ENCODE results near the gene CCDC158.
"Not testable (repeated sequence)": the region's sequence is repeated elsewhere in the genome, so short reads cannot be mapped to it uniquely, and the experiment has no call there.

Gene CCDC158

GRCh38 chr4:76365636-76366035, 55.3 kb downstream of the CCDC158 start:
- H3K4me1 ChIP-seq: no peaks in the 10 kb centered on the region
- H2AFZ ChIP-seq: no peak overlapping the region
- H3K4me2 ChIP-seq (ENCODE audit: low read length): no peak overlapping the region
- H3K79me2 ChIP-seq: no peaks in the 10 kb centered on the region
- H3K27ac ChIP-seq: no peak overlapping the region
- H3K27me3 ChIP-seq (ENCODE audit: control insufficient read depth, insufficient read depth, low read length): no peaks in the 10 kb centered on the region
- no peak overlapping the region for H3K9ac ChIP-seq
- no peak overlapping the region for H3K4me3 ChIP-seq (ENCODE audit: low read depth, low read length)
- no peaks in the 10 kb centered on the region for H3K36me3 ChIP-seq (ENCODE audit: control insufficient read depth, insufficient read depth, low read length)
- H3K9me3 ChIP-seq (ENCODE audit: control insufficient read depth, low read length): no peaks in the 10 kb centered on the region
- no peak for TF ChIP-seq CTCF (IDR thresholded peaks at IDR 0.05)

GRCh38 chr4:76364763-76365162, 56.2 kb downstream of the CCDC158 start:
- H2AFZ ChIP-seq: no peak overlapping the region
- H3K27ac ChIP-seq: no peak overlapping the region
- no peaks in the 10 kb centered on the region for H3K79me2 ChIP-seq
- no peak overlapping the region for H3K9ac ChIP-seq
- H3K9me3 ChIP-seq (ENCODE audit: control insufficient read depth, low read length): no peaks in the 10 kb centered on the region
- no peak overlapping the region for H3K4me2 ChIP-seq (ENCODE audit: low read length)
- TF ChIP-seq CTCF (IDR thresholded peaks at IDR 0.05): no peak
- no peak overlapping the region for H3K4me3 ChIP-seq (ENCODE audit: low read depth, low read length)
- H3K4me1 ChIP-seq: no peaks in the 10 kb centered on the region
- H3K36me3 ChIP-seq (ENCODE audit: control insufficient read depth, insufficient read depth, low read length): no peaks in the 10 kb centered on the region
- no peaks in the 10 kb centered on the region for H3K27me3 ChIP-seq (ENCODE audit: control insufficient read depth, insufficient read depth, low read length)

- Histone ChIP-seq H3K4me2 (ENCODE audit: low read length) (no peak overlapping the region), H3K36me3 (ENCODE audit: control insufficient read depth, insufficient read depth, low read length) (no peaks in the 10 kb centered on the region), H3K27me3 (ENCODE audit: control insufficient read depth, insufficient read depth, low read length) (no peaks in the 10 kb centered on the region), H3K9ac (no peak overlapping the region), H3K79me2 (no peaks in the 10 kb centered on the region), H2AFZ (no peak overlapping the region), H3K9me3 (ENCODE audit: control insufficient read depth, low read length) (no peaks in the 10 kb centered on the region), H3K27ac (no peak overlapping the region), H3K4me1 (no peaks in the 10 kb centered on the region), H3K4me3 (ENCODE audit: low read depth, low read length) (no peak overlapping the region)
- no peak for TF ChIP-seq CTCF (IDR thresholded peaks at IDR 0.05)
Measured at GRCh38 chr4:76363556-76364290, 57.2 kb downstream of the CCDC158 start.

- TF ChIP-seq CTCF (IDR thresholded peaks at IDR 0.05): no peak
- no peak overlapping the region for H3K4me2 ChIP-seq (ENCODE audit: low read length)
- no peaks in the 10 kb centered on the region for H3K36me3 ChIP-seq (ENCODE audit: control insufficient read depth, insufficient read depth, low read length)
- H3K9me3 ChIP-seq (ENCODE audit: control insufficient read depth, low read length): no peaks in the 10 kb centered on the region
- no peak overlapping the region for H3K9ac ChIP-seq
- no peak overlapping the region for H3K4me3 ChIP-seq (ENCODE audit: low read depth, low read length)
- no peaks in the 10 kb centered on the region for H3K79me2 ChIP-seq
- H3K27ac ChIP-seq: no peak overlapping the region
- no peaks in the 10 kb centered on the region for H3K4me1 ChIP-seq
- no peaks in the 10 kb centered on the region for H3K27me3 ChIP-seq (ENCODE audit: control insufficient read depth, insufficient read depth, low read length)
- no peak overlapping the region for H2AFZ ChIP-seq
Measured at GRCh38 chr4:76361689-76362412, 59.1 kb downstream of the CCDC158 start.

- not testable (repeated sequence) for H3K27ac ChIP-seq; H3K4me3 ChIP-seq (ENCODE audit: low read depth, low read length); H3K9me3 ChIP-seq (ENCODE audit: control insufficient read depth, low read length); H3K79me2 ChIP-seq; H3K9ac ChIP-seq; H2AFZ ChIP-seq; H3K4me2 ChIP-seq (ENCODE audit: low read length); H3K4me1 ChIP-seq; H3K36me3 ChIP-seq (ENCODE audit: control insufficient read depth, insufficient read depth, low read length); H3K27me3 ChIP-seq (ENCODE audit: control insufficient read depth, insufficient read depth, low read length)
Measured at GRCh38 chr4:76359881-76360466, 61.0 kb downstream of the CCDC158 start.

Measured in parathyroid adenoma (tissue), 2 donors.